Measurements from ENCODE around the gene PTGES3L.

The PTGES3L gene

GRCh38 chr17:43016216-43016615, 36.3 kb upstream of the PTGES3L start:
- no peak overlapping the region for H3K27ac ChIP-seq
- TF ChIP-seq CTCF (IDR thresholded peaks at IDR 0.05) = no peak
- H3K4me3 ChIP-seq = no peak overlapping the region
- intact Hi-C loops (cut with DNase I; ENCODE audit: low total_unique reads) = loop anchor here (5.0 kb wide), 2 partner anchors 111 to 321 kb away; partner anchors contain the start of gene BRCA1
- H3K4me1 ChIP-seq = peaks cover 0 to 25% (median 16%) of the 10 kb centered on the region in 4 donors
- no peaks in the 10 kb centered on the region for H3K27me3 ChIP-seq
- H3K36me3 ChIP-seq = peaks cover 9 to 65% (median 43%) of the 10 kb centered on the region in 3 donors
- H3K9me3 ChIP-seq = no peaks in the 10 kb centered on the region
- no peak for DNase-seq

DNA sequence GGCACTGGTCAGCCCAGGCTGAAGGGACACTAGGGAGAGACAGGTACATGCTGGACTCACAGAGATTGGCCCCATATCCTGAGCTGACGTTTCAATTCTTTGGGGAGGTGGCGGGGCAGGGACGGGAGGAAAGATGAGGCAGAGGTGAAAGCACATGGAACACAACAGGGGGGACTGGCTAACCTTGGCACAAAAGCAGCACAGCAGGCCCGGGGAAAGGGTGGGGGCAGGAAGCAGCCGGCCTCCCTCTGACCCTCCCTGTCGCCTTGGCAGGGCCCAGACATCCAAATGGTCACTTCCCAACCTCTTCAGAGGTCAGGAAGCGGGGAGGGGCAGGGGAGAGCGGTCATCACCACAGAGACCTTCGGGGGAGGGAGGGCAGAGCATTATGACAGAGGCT, 35.7 kb upstream of the PTGES3L start:
- Histone ChIP-seq H3K27ac (peak overlapping the region in 1 of 2 donors; percentile 33), H3K36me3 (peaks cover 9 to 65% (median 43%) of the 10 kb centered on the region in 3 donors), H3K9me3 (no peaks in the 10 kb centered on the region), H3K4me3 (no peak overlapping the region), H3K27me3 (no peaks in the 10 kb centered on the region), H3K4me1 (peaks cover 0 to 20% (median 14%) of the 10 kb centered on the region in 4 donors)
- intact Hi-C loops (cut with DNase I; ENCODE audit: low total_unique reads) = loop anchor here (5.0 kb wide), 2 partner anchors 112 to 322 kb away; partner anchors contain the start of gene BRCA1
- TF ChIP-seq CTCF (IDR thresholded peaks at IDR 0.05) = no peak
- DNase-seq = peak; percentile 56 to 76

GRCh38 chr17:43014649-43015542, 35.0 kb upstream of the PTGES3L start:
- Histone ChIP-seq H3K4me1 (peaks cover 0 to 14% (median 7%) of the 10 kb centered on the region in 4 donors), H3K9me3 (no peaks in the 10 kb centered on the region), H3K27ac (peak overlapping the region; percentile 33), H3K36me3 (peaks cover 9 to 65% (median 43%) of the 10 kb centered on the region in 3 donors), H3K4me3 (no peak overlapping the region), H3K27me3 (no peaks in the 10 kb centered on the region)
- no peak for DNase-seq
- intact Hi-C loops (cut with DNase I; ENCODE audit: low total_unique reads) = loop anchor here (5.0 kb wide), 2 partner anchors 112 to 322 kb away; partner anchors contain the start of gene BRCA1
- TF ChIP-seq CTCF (IDR thresholded peaks at IDR 0.05) = no peak

- H3K4me1 ChIP-seq = peaks cover 0 to 7% (median under 1%) of the 10 kb centered on the region in 4 donors
- no peak for DNase-seq
- peak overlapping the region in 1 of 2 donors; percentile 33 for H3K27ac ChIP-seq
- intact Hi-C loops (cut with DNase I; ENCODE audit: low total_unique reads) = no loop called here
- no peaks in the 10 kb centered on the region for H3K27me3 ChIP-seq
- no peaks in the 10 kb centered on the region for H3K9me3 ChIP-seq
- TF ChIP-seq CTCF (IDR thresholded peaks at IDR 0.05) = no peak
- peaks cover 9 to 65% (median 43%) of the 10 kb centered on the region in 3 donors for H3K36me3 ChIP-seq
- no peak overlapping the region for H3K4me3 ChIP-seq
These were observed 34.3 kb upstream of the PTGES3L start for GRCh38 chr17:43014020-43014648.

- no peak for TF ChIP-seq CTCF (IDR thresholded peaks at IDR 0.05)
- H3K27ac ChIP-seq = no peak overlapping the region
- DNase-seq = no peak
- H3K9me3 ChIP-seq = no peaks in the 10 kb centered on the region
- H3K4me3 ChIP-seq = no peak overlapping the region
- intact Hi-C loops (cut with DNase I; ENCODE audit: low total_unique reads) = no loop called here
- no peaks in the 10 kb centered on the region for H3K27me3 ChIP-seq
- peaks cover 0 to 7% (median 0%) of the 10 kb centered on the region in 4 donors for H3K4me1 ChIP-seq
- peaks cover 9 to 59% (median 40%) of the 10 kb centered on the region in 3 donors for H3K36me3 ChIP-seq
These were observed 33.4 kb upstream of the PTGES3L start for GRCh38 chr17:43013296-43013695.
